ENCODE results near the gene RIMKLA. TPM values are rescaled to one million over a fixed set of nuclear protein-coding genes. Genes with fewer than 3 reads are reported as not detected.

RIMKLA gene
- total RNA-seq, 4 donors from 2014 or later: 0.67 to 2.6 (median 2.2) TPM

DNA sequence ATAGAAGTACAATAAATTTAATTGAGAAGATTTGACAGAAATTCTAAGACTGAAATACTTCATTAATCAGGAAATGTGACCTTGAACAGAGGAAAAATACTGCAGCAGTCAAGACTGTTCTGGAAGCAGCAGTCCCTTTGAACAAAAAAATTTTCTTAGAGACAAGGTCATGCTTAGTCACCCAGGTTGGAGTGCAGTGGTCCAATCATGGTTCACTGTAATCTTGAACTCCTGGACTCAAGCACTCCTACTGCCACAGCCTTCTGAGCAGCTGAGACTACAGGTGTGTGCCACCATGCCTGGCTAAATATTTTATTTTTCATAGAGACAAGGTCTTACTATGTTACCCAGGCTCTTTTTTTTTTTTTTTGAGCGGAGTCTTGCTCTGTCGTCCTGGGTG lies 80.6 kb downstream of the RIMKLA start:
- WGBS, 2 donors: 73 to 76% methylated on average over 2 of the region's 2 CpGs
- TF ChIP-seq CTCF (IDR thresholded peaks at IDR 0.05) (no peak), POLR2A (IDR thresholded peaks at IDR 0.05) (no peak)
- peak overlapping the region in 1 of 3 donors; percentile 1 for H3K27ac ChIP-seq

DNA sequence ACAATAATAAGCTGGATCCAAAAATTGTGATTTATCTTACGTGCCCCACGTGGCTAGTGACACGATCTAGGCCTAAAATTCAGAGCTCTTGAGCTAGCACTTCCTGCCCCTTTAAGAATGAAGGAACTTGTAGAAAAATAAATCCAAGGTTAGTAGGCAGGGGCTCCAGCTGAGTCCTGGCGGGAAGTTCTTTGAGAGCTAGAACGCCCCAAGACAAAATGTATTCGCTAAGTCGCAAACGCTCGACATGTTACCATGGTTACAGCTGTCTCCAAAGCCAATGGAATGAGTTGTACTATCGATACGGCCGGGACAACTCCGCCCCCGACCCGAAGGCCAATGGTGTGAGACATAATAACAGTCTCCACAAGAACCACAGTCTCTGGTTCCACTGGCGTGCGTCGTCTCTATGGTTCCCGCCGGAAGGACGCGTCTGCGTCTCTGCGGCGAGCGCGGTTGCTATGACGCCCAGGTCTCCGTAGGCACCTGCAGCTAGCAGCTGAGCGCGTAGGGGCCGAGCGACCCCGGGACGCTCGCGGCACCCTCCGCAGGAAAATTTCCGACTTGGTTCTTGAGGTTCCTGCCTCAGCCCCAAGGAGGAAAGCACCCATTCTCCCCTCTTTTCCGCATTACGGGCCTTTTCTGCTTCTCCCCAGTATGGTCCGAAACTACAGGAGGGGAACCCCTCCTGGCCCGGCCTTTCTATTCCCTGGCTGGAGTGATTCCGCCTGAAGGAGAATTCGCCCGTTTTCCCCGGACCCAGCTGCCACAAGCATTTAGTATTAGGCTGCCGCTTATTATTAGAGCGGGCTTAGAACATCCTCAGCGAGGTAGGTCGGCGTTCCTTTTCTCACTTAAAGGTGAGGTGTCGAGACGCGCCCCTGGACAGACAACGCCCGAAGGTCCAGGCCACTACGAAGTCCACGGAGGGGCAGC lies 82.5 kb downstream of the RIMKLA start, which contains the start of gene CCDC30:
CCDC30 (plus strand) TSS at position 459 of the 936 bp plus-strand sequence. CDS start 17,266 bp downstream, outside the sequence.
- intact Hi-C loops (cut with DNase I): no loop called here
- peak within 1 kb of the TSS; percentile 26 to 51 (median 46) for H3K4me3 ChIP-seq (replicated peaks in 1 of 3)

More for the DNA sequence above, 80.6 kb downstream of the RIMKLA start:
- Histone ChIP-seq H3K4me3 (replicated peaks in 1 of 3) (no peak overlapping the region), H3K36me3 (peaks cover 3 to 11% of the 10 kb centered on the region in 2 donors), H3K4me1 (peaks cover 25% of the 10 kb centered on the region in 2 donors), H3K27me3 (no peaks in the 10 kb centered on the region), H3K9me3 (no peaks in the 10 kb centered on the region)
- intact Hi-C loops (cut with DNase I): no loop called here
- peak; percentile 18 to 32 for DNase-seq

DNA sequence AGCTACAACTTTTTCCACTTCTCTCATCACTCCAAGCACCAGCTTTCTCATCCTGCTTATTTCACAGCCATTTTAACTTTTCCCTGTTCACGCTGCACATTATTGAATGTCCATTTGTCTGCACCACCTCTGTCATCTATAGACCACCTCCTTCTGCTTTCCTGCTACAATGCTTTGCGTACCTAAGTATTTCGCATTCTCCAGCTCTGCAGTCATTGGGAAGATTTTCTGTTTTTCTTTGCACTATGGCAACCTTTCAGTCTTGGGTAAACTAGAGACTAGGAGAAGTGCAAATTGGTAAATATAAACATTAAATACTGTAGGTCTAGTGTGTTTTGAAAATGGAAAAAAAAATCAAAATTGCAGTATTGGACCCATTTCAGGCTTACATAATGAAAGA lies 83.3 kb downstream of the RIMKLA start:
- H3K27ac ChIP-seq: no peak overlapping the region
- no peak for TF ChIP-seq CTCF (IDR thresholded peaks at IDR 0.05)
- TF ChIP-seq POLR2A (IDR thresholded peaks at IDR 0.05): no peak
- H3K9me3 ChIP-seq: no peaks in the 10 kb centered on the region
- intact Hi-C loops (cut with DNase I): no loop called here
- peak overlapping the region in 2 of 3 donors; percentile 46 to 51 for H3K4me3 ChIP-seq (replicated peaks in 1 of 3)
- H3K4me1 ChIP-seq: peaks cover 14 to 15% of the 10 kb centered on the region in 2 donors
- no peaks in the 10 kb centered on the region for H3K27me3 ChIP-seq
- peaks cover 3 to 11% of the 10 kb centered on the region in 2 donors for H3K36me3 ChIP-seq
- no peak for DNase-seq
- 39 to 43% methylated on average over 3 of the region's 3 CpGs for WGBS, 2 donors

More for the DNA sequence above, 82.5 kb downstream of the RIMKLA start, which contains the start of gene CCDC30:
- DNase-seq: peak; percentile 99 to 100
- Histone ChIP-seq H3K36me3 (peaks cover 3 to 11% of the 10 kb centered on the region in 2 donors), H3K27ac (peak within 1 kb of the TSS; percentile 1 to 47 (median 37)), H3K27me3 (no peaks in the 10 kb centered on the region), H3K4me1 (peaks cover 14 to 15% of the 10 kb centered on the region in 2 donors), H3K9me3 (no peaks in the 10 kb centered on the region)
- TF ChIP-seq CTCF (IDR thresholded peaks at IDR 0.05): no peak
- peak in 1 of 2 donors; percentile 63 for TF ChIP-seq POLR2A (IDR thresholded peaks at IDR 0.05)
- 0 to 1% methylated on average over 39 to 50 of the region's 59 CpGs for WGBS, 2 donors

DNA sequence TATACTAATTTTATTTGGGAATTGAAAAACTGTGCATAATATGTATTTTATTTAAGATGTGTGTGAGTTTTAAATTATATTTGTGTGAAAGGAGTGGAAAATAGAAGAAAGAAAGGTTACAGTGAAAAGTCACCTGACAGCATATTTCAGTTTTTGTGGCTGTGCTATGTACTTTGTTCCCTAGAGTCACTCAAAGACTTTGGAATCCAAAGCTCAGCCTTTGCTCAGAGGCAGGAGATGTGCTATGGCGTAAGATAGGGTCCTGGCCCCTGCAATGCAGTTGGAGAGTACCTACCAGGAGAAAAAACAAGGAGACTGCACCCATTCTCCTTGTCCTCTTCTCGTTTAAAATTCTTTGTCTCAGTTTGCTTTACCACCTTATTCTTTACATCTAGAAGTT lies 85.4 kb downstream of the RIMKLA start:
- TF ChIP-seq CTCF (IDR thresholded peaks at IDR 0.05) (no peak), POLR2A (IDR thresholded peaks at IDR 0.05) (no peak)
- Histone ChIP-seq H3K27ac (no peak overlapping the region), H3K4me1 (peaks cover 14 to 15% of the 10 kb centered on the region in 2 donors), H3K27me3 (no peaks in the 10 kb centered on the region), H3K36me3 (no peaks in the 10 kb centered on the region), H3K9me3 (no peaks in the 10 kb centered on the region), H3K4me3 (replicated peaks in 1 of 3) (no peak overlapping the region)
- 70 to 77% methylated on average over 2 of the region's 2 CpGs for WGBS, 2 donors
- intact Hi-C loops (cut with DNase I): no loop called here
- no peak for DNase-seq

DNA sequence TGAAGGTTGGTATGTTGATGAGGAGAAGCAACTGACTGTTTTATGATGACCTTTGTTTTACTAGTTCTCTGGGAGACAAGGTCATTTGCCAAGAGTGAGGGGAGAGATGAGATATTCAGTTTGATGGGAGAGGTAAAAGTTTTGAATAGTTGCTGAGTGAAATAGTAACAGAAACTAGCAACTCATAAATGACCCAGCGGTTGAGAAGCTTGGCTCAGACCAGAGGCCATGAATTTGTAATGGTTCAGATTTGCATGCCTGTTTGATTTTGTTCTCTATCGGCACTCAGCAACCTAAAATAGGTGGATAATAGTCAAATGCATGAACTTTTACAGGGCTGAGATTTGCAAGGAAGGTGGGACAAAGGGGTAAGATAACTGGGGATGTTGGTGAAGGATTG lies 89.1 kb downstream of the RIMKLA start:
- Histone ChIP-seq H3K4me1 (peaks cover 0 to 2% of the 10 kb centered on the region in 2 donors), H3K4me3 (replicated peaks in 1 of 3) (no peak overlapping the region), H3K36me3 (no peaks in the 10 kb centered on the region), H3K27me3 (no peaks in the 10 kb centered on the region), H3K27ac (no peak overlapping the region), H3K9me3 (no peaks in the 10 kb centered on the region)
- TF ChIP-seq POLR2A (IDR thresholded peaks at IDR 0.05): no peak
- TF ChIP-seq CTCF (IDR thresholded peaks at IDR 0.05): no peak
- intact Hi-C loops (cut with DNase I): no loop called here
- 90 to 92% methylated on average over 2 of the region's 2 CpGs for WGBS, 2 donors
- DNase-seq: no peak
